ENCODE data around the gene SURF2.
"Not testable (repeated sequence)": the region's sequence is repeated elsewhere in the genome, so short reads cannot be mapped to it uniquely, and the experiment has no call there.

The SURF2 gene

DNA sequence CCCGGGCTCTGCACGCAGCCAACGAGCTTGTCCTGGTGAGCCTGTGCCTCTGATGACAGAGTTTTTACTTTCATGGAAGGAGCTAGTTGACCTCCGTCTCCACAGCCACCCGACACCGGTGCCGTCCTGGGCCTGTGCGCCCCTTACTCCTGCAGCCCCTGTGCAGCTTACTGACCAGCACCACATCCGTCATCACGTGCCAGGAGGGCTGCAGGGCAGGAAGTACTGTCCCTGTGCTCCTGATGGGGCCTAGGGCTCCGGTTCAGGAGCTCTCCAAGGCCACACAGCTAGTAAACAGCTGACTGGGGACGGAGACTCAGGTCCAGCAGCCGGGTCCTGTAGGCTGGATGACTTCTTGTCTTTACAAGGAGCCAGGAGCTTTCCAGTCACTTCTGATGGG lies 30.0 kb downstream of the SURF2 start:
- DNase-seq (ENCODE audit: low spot score): no peak
- in situ Hi-C loops (cut with MboI; ENCODE audit: low pct_unique_long_range_greater_than_20kb, low sequenced_read_pairs, unreplicated experiment): no loop called here
- TF ChIP-seq, protein P1, sequence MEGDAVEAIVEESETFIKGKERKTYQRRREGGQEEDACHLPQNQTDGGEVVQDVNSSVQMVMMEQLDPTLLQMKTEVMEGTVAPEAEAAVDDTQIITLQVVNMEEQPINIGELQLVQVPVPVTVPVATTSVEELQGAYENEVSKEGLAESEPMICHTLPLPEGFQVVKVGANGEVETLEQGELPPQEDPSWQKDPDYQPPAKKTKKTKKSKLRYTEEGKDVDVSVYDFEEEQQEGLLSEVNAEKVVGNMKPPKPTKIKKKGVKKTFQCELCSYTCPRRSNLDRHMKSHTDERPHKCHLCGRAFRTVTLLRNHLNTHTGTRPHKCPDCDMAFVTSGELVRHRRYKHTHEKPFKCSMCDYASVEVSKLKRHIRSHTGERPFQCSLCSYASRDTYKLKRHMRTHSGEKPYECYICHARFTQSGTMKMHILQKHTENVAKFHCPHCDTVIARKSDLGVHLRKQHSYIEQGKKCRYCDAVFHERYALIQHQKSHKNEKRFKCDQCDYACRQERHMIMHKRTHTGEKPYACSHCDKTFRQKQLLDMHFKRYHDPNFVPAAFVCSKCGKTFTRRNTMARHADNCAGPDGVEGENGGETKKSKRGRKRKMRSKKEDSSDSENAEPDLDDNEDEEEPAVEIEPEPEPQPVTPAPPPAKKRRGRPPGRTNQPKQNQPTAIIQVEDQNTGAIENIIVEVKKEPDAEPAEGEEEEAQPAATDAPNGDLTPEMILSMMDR (IDR thresholded peaks at IDR 0.05; ENCODE audit: extremely low read depth, insufficient read depth, missing control alignments): no peak

GRCh38 chr9:133387680-133388079 lies 31.3 kb downstream of the SURF2 start:
- TF ChIP-seq, protein P1 (IDR thresholded peaks at IDR 0.05; ENCODE audit: extremely low read depth, insufficient read depth, missing control alignments): no peak
- DNase-seq (ENCODE audit: low spot score): no peak
- in situ Hi-C loops (cut with MboI; ENCODE audit: low pct_unique_long_range_greater_than_20kb, low sequenced_read_pairs, unreplicated experiment): no loop called here

DNA sequence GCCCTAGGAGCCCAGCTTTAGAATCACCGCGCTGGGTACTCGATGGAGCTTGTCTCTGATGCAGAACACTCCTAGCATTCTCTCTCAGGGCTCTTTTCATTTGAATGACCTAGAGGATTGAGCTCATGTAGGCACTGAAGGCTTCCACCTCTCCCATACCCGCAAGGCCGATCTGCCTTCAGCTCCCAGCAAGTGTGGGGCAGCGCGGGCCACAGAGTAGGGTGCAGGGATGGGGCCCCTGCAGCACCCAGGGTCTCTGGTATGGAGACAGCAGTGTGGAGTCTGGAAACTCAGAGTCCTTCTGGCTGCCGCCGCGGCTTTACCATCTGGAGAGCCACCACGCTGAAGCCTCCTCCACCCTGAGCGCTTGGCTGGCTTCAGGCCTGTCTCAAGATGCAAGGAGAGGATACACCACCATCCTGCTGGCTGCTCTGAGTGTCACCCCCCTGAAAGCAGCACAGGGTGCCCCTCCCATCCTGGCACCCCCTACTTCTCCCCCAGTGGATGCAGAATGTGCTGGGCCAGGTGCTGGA lies 32.7 kb downstream of the SURF2 start:
- TF ChIP-seq, protein P1 (IDR thresholded peaks at IDR 0.05; ENCODE audit: extremely low read depth, insufficient read depth, missing control alignments): no peak
- no peak for DNase-seq (ENCODE audit: low spot score)
- in situ Hi-C loops (cut with MboI; ENCODE audit: low pct_unique_long_range_greater_than_20kb, low sequenced_read_pairs, unreplicated experiment): no loop called here

GRCh38 chr9:133389562-133389961 lies 33.2 kb downstream of the SURF2 start:
- in situ Hi-C loops (cut with MboI; ENCODE audit: low pct_unique_long_range_greater_than_20kb, low sequenced_read_pairs, unreplicated experiment): no loop called here
- TF ChIP-seq, protein P1 (IDR thresholded peaks at IDR 0.05; ENCODE audit: extremely low read depth, insufficient read depth, missing control alignments): no peak
- DNase-seq (ENCODE audit: low spot score): no peak

- TF ChIP-seq, protein P1 (IDR thresholded peaks at IDR 0.05; ENCODE audit: extremely low read depth, insufficient read depth, missing control alignments): no peak
- in situ Hi-C loops (cut with MboI; ENCODE audit: low pct_unique_long_range_greater_than_20kb, low sequenced_read_pairs, unreplicated experiment): no loop called here
- no peak for DNase-seq (ENCODE audit: low spot score)
Measured at GRCh38 chr9:133390713-133391112, 34.4 kb downstream of the SURF2 start.

- DNase-seq (ENCODE audit: low spot score); in situ Hi-C loops (cut with MboI; ENCODE audit: low pct_unique_long_range_greater_than_20kb, low sequenced_read_pairs, unreplicated experiment): not testable (repeated sequence)
Measured at GRCh38 chr9:133391449-133391848, 35.1 kb downstream of the SURF2 start.

GRCh38 chr9:133392308-133392707 lies 36.0 kb downstream of the SURF2 start:
- in situ Hi-C loops (cut with MboI; ENCODE audit: low pct_unique_long_range_greater_than_20kb, low sequenced_read_pairs, unreplicated experiment); DNase-seq (ENCODE audit: low spot score): not testable (repeated sequence)

DNA sequence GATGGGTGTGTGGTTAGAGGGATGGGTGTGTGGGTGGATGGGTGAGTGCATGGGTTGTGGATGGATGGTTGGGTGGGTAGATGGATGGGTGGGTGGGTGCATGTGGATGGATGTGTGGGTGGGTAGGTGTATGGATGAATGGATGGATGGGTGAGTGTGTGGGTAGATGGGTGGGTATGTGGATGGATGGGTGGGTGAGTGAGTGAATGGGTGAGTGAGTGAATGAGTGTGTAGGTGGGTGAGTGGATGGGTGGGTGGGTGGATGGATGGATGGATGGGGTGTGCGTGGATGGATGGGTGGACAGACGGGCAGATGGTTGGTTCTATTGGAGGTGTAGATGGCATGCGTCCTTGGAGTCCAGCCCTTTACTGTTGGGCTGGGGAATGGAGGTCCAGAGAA lies 37.0 kb downstream of the SURF2 start:
- in situ Hi-C loops (cut with MboI; ENCODE audit: low pct_unique_long_range_greater_than_20kb, low sequenced_read_pairs, unreplicated experiment): no loop called here

More for the DNA sequence above, 37.0 kb downstream of the SURF2 start:
- TF ChIP-seq, protein P1 (IDR thresholded peaks at IDR 0.05; ENCODE audit: extremely low read depth, insufficient read depth, missing control alignments): no peak
- no peak for DNase-seq (ENCODE audit: low spot score)
